ENCODE data around the gene STIMATE.

STIMATE gene

DNA sequence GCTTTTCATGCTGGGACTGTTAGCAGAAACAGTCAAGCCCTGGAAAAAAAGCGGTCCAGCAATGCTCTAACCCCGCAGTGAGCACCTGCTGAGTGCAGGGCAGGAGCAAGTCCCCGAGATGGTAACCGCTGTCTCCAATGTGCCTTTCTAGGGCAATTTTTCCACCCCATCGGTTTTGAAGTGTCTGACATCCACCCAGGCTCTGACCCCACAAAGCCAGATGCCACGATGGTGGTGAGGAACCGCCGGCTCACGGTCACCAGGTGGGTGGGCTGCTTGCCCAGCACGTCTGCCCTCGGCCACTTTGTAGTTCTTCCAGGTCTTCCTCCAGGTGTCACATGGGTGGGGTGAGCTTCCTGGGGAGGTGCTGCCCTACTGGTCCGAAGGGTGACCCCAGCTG lies 106.0 kb downstream of the STIMATE start:
- DNase-seq (ENCODE audit: low read depth in 2 of 2) = no peak

DNA sequence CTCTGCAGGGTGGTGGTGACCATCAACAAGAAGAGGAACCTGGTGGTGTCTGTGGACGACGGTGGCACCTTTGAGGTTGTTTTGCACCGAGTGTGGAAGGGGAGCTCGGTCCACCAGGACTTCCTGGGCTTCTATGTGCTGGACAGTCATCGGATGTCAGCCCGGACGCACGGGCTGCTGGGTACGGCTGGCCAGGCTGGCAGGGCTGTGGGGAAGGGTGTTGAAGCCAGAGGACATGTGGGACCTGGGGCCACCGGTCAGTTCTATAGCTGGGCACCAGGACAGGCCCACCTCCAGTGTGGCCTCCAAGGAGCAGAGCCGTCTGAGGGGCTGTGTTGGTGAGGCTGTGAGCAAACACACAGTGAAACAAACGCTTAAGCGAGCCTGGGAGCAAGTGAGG lies 106.6 kb downstream of the STIMATE start:
- no peak for DNase-seq (ENCODE audit: low read depth in 2 of 2)

DNA sequence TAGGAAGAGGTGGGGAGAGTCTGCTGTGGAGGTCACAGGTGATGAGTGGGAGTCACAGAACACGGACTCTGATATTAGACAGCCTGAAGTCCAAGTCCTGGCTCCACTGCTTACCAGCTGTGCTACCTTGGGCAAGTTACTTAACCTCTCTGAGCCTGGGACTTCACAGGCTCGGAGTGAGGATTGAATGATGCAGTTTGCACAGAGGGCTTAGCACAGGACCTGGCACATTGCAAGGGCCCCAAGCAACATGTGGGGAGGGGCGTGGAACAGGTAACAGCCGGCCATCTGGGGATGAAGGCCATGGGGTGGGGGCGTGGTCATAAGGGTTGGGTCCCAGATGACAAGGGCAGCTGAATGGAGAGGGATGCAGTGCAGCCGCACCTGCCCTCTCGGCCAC lies 107.0 kb downstream of the STIMATE start:
- DNase-seq (ENCODE audit: low read depth in 2 of 2) = no peak

DNA sequence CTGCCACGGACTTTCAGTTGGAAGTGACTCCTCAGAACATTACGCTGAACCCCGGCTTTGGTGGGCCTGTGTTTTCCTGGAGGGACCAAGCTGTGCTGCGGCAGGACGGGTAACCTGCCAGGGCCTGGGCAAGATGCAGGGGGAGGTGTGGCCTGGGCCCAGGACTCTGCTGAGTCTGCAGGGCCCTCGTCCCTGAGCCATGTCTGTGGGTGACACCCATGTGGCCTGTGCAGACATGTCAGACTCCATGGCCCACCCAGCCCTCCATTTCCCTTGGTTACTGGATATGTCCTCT lies 107.7 kb downstream of the STIMATE start:
- DNase-seq (ENCODE audit: low read depth in 2 of 2) = no peak

DNA sequence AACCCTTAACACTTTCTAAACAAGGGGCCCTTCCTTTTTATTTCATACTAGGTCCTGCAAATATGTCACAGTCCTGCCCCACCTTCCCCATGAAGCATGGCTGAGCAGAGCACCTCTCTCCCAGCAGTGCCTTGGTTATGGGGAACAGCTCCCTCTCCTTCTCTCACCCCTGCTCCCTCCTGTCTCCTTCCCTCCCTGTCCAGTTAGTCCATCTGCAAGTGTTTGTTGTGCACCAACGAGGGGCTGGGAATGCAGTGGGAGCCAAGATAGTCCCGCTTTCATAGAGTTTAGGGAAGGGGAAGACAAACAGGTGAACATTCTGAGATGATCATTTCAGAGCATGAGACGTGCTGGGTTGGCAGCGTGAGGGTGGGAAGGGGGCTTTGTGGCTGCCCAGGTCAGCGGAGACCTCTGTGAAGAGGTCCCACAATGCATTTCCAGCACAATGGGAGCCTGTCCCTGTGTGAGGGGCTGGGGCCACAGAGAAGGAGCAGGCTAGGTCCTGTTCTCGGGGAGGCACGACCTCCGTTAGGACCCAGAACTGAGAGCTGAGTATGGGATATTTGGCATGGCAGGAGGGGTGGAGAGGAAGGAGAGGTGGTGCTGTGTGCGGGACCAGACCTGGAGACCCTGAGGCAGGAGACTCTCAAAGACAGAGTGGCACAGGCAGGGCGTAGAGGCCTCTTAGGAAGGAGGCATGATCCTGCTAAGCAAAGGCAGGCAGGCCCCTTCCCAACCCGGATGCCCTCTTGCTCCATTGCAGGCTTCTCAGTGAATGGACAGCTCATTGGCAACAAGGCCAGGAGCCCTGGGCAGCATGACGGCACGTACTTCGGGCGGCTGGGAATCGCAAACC lies 108.2 kb downstream of the STIMATE start:
- no peak for DNase-seq (ENCODE audit: low read depth in 2 of 2)

DNA sequence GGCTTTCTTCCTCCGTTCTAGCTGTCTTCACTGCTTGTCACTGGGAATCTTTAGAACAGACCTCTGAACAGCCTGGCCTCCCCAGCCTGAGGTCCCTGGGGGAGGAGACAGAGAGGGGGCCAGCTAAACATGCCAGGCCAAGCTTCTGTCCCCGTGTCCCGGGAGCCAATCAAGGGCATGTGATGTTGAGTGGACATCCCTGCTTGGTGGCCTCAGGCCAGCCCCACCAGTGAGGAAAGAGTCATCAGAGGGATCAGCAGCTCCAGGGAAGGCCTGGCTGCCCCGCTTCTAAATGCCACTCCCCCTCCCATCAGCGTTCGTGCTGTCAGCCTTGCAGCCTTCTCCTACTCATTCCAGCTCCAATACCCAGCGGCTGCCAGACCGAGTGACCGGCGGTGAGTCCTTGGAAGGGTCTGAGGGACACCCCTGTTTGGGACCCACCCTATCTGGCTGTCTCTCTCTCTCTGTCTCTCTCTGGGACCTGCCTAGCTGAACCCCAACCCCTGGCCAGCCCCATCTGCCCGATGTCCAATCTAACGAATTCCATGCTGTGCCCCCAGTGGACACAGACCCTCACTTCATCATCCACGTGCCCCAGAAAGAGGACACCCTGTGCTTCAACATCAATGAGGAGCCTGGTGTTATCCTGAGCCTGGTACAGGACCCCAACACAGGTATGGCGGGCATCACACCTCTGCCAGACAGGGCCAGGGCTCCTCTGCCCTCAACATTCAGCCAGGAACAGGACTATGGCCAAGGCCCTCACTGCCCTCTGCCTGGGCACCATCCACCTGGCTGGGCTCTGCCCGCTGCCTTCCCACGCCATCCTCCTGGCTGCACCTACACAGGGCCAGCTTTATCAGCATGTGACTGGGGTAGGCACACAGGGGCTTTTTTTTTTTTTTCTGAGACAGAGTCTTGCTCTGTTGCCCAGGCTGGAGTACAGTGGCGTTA lies 109.4 kb downstream of the STIMATE start:
- DNase-seq (ENCODE audit: low read depth in 2 of 2) = no peak

DNA sequence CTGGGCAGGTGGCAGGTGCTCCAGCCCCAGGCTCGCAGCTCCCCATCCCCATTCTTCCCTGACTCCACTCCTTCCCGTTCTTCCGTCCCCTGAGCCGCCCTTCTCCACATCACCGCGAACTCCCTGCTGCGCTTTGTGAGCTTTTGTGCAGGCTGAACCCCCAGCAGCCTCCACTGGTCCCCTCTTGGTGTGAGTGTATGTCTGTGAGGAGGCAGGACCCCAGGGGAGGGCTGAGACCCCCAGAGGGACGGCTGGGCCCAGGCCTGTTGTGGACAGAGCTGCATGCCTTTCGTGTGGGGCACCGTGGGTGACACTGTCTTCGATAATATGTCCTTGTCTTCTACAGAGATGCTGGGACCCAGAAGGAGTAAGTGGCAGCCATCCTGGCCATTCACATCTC lies 110.1 kb downstream of the STIMATE start:
- DNase-seq (ENCODE audit: low read depth in 2 of 2) = no peak
